ENCODE data around the gene LRRIQ3. TPM values are rescaled to one million over a fixed set of nuclear protein-coding genes. Genes with fewer than 3 reads are reported as not detected.

LRRIQ3 gene
- total and polyA plus RNA-seq, 2 of the 4 experiments (the other 2 are of a cell fraction) = 1.2 to 1.8 TPM

- BruUV-seq (replicated peaks) = no TSS peak
- H2AK5ac ChIP-seq (ENCODE audit: low read depth, low read length) = no peak overlapping the region
- TF ChIP-seq MAFK (IDR thresholded peaks at IDR 0.05; ENCODE audit: low read depth, low read length) (no peak), SMC3 (IDR thresholded peaks at IDR 0.05; ENCODE audit: low read depth, low read length) (no peak), CHD1 (IDR thresholded peaks at IDR 0.05; ENCODE audit: low read depth, low read length) (no peak), RFX5 (IDR thresholded peaks at IDR 0.05; ENCODE audit: low read depth, low read length) (no peak), BHLHE40 (IDR thresholded peaks at IDR 0.05; ENCODE audit: low read depth, low read length) (no peak), CEBPB (IDR thresholded peaks at IDR 0.05; ENCODE audit: low read depth, low read length) (no peak), RAD21 (IDR thresholded peaks at IDR 0.05; ENCODE audit: low read length) (no peak), NFE2L2 (IDR thresholded peaks at IDR 0.05; ENCODE audit: low read depth, low read length) (no peak), MAZ (IDR thresholded peaks at IDR 0.05; ENCODE audit: borderline replicate concordance, low read depth, low read length) (no peak), POLR2A (IDR thresholded peaks at IDR 0.05; ENCODE audit: low read depth, low read length) (no peak), RCOR1 (IDR thresholded peaks at IDR 0.05; ENCODE audit: insufficient replicate concordance, low read length) (no peak), FOS (IDR thresholded peaks at IDR 0.05; ENCODE audit: low read depth, low read length) (no peak), ELK1 (IDR thresholded peaks at IDR 0.05; ENCODE audit: borderline replicate concordance, low read depth, low read length) (no peak), MXI1 (IDR thresholded peaks at IDR 0.05; ENCODE audit: borderline replicate concordance, low read depth, low read length) (no peak)
- TF ChIP-seq, protein P1, sequence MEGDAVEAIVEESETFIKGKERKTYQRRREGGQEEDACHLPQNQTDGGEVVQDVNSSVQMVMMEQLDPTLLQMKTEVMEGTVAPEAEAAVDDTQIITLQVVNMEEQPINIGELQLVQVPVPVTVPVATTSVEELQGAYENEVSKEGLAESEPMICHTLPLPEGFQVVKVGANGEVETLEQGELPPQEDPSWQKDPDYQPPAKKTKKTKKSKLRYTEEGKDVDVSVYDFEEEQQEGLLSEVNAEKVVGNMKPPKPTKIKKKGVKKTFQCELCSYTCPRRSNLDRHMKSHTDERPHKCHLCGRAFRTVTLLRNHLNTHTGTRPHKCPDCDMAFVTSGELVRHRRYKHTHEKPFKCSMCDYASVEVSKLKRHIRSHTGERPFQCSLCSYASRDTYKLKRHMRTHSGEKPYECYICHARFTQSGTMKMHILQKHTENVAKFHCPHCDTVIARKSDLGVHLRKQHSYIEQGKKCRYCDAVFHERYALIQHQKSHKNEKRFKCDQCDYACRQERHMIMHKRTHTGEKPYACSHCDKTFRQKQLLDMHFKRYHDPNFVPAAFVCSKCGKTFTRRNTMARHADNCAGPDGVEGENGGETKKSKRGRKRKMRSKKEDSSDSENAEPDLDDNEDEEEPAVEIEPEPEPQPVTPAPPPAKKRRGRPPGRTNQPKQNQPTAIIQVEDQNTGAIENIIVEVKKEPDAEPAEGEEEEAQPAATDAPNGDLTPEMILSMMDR (conservative IDR thresholded peaks at IDR 0.05; ENCODE audit: low read depth, low read length) = no peak
- TF ChIP-seq, protein P2, sequence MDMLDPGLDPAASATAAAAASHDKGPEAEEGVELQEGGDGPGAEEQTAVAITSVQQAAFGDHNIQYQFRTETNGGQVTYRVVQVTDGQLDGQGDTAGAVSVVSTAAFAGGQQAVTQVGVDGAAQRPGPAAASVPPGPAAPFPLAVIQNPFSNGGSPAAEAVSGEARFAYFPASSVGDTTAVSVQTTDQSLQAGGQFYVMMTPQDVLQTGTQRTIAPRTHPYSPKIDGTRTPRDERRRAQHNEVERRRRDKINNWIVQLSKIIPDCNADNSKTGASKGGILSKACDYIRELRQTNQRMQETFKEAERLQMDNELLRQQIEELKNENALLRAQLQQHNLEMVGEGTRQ (IDR thresholded peaks at IDR 0.05; ENCODE audit: low read depth, low read length) = no peak
- DNase-seq (no peak), ATAC-seq (ENCODE audit: low read depth) (no peak)
- H3K79me1 ChIP-seq (ENCODE audit: low read depth in 1 of 2, low read length in 2 of 2) = no peaks in the 10 kb centered on the region
- no peak overlapping the region for H3K56ac ChIP-seq (ENCODE audit: extremely low read depth, insufficient read depth, low read length)
- CTCF ChIA-PET = no interaction called here
- H3K4me2 ChIP-seq (ENCODE audit: low read depth, low read length) = no peak overlapping the region
- no peak overlapping the region for H2AFZ ChIP-seq (replicated peaks; ENCODE audit: low read length, poor library complexity)
- H3K27me3 ChIP-seq (ENCODE audit: control insufficient read depth, insufficient read depth, low read length) = no peaks in the 10 kb centered on the region
- no peak overlapping the region for H4K5ac ChIP-seq (ENCODE audit: low read depth, low read length)
- H3K36me3 ChIP-seq (ENCODE audit: control insufficient read depth, insufficient read depth, low read length) = no peaks in the 10 kb centered on the region
- no peak overlapping the region for H3K18ac ChIP-seq (ENCODE audit: low read depth, low read length)
- no peaks in the 10 kb centered on the region for H3K4me1 ChIP-seq (ENCODE audit: control insufficient read depth, insufficient read depth, low read length)
- no CpG with 5 or more reads among the region's 1 CpG for WGBS, 2 experiments (ENCODE audit: extremely low coverage in 2 of 2, insufficient read length in 1 of 2)
- H4K8ac ChIP-seq (ENCODE audit: low read depth in 2 of 2, low read length in 2 of 2) = no peak overlapping the region
- intact Hi-C loops (cut with micrococcal nuclease) (no loop called here), dilution Hi-C loops (cut with HindIII; ENCODE audit: low sequenced_read_pairs, unreplicated experiment) (no loop called here), in situ Hi-C loops (cut with MboI; ENCODE audit: low sequenced_read_pairs) (no loop called here)
- no peak overlapping the region for H3K4ac ChIP-seq (ENCODE audit: low read depth, low read length)
- H3K9me1 ChIP-seq (ENCODE audit: insufficient read depth, low read length) = no peaks in the 10 kb centered on the region
- no peak overlapping the region for H3K4me3 ChIP-seq (ENCODE audit: insufficient read depth, low read depth, low read length)
- H2AK9ac ChIP-seq (replicated peaks; ENCODE audit: low read depth, low read length, poor library complexity) = no peak overlapping the region
- H3K9me3 ChIP-seq (ENCODE audit: control insufficient read depth, insufficient read depth, low read length) = no peaks in the 10 kb centered on the region; the same call in 1 of the 2 replicates
- no peak overlapping the region for H2BK15ac ChIP-seq (ENCODE audit: low read depth, low read length)
- no peak overlapping the region for H3K14ac ChIP-seq (replicated peaks; ENCODE audit: low read depth, low read length)
- no peak overlapping the region for H2BK5ac ChIP-seq (ENCODE audit: low read depth, low read length, poor library complexity, severe bottlenecking)
- H2BK20ac ChIP-seq (ENCODE audit: low read depth, low read length) = no peak overlapping the region
- no peak overlapping the region for H4K91ac ChIP-seq (ENCODE audit: insufficient read depth, low read depth, low read length)
- H3K9ac ChIP-seq (ENCODE audit: low read depth, low read length) = no peak overlapping the region
- no peak overlapping the region for H2BK120ac ChIP-seq (ENCODE audit: low read depth, low read length)
- POLR2A ChIA-PET (ENCODE audit: unreplicated experiment) = no interaction called here
- H4K20me1 ChIP-seq (ENCODE audit: insufficient read depth, low read length) = no peaks in the 10 kb centered on the region
- H3K27ac ChIP-seq (ENCODE audit: insufficient read depth, low read length) = no peak overlapping the region
- H3K23ac ChIP-seq (ENCODE audit: low read depth, low read length) = no peak overlapping the region
Observed at GRCh38 chr1:74012583-74012982, 185.4 kb downstream of the LRRIQ3 start.
